Retinal pigment epithelial cell (primary cell): Measurements from ENCODE around the gene PDZD8.

Experiments used
- DNase-seq: peaks from one replicate; pipeline ENCODE4 v3.0.0-alpha.2; 2010; ENCODE audit warnings: low read depth
- H3K4me3 ChIP-seq: 2 replicates; pipeline ENCODE4 v1.5.1; 2011; ENCODE audit warnings: mild to moderate bottlenecking, low read length, control low read depth, moderate library complexity
- TF ChIP-seq, protein P1 (sequence below): conservative IDR thresholded peaks from 2 replicates; pipeline ENCODE4 v1.5.1; 2011; ENCODE audit warnings: low read depth, low read length, control low read depth, inconsistent platforms

The PDZD8 gene

GRCh38 chr10:117366741-117367140 lies 8.5 kb downstream of the PDZD8 start:
- TF ChIP-seq, protein P1, sequence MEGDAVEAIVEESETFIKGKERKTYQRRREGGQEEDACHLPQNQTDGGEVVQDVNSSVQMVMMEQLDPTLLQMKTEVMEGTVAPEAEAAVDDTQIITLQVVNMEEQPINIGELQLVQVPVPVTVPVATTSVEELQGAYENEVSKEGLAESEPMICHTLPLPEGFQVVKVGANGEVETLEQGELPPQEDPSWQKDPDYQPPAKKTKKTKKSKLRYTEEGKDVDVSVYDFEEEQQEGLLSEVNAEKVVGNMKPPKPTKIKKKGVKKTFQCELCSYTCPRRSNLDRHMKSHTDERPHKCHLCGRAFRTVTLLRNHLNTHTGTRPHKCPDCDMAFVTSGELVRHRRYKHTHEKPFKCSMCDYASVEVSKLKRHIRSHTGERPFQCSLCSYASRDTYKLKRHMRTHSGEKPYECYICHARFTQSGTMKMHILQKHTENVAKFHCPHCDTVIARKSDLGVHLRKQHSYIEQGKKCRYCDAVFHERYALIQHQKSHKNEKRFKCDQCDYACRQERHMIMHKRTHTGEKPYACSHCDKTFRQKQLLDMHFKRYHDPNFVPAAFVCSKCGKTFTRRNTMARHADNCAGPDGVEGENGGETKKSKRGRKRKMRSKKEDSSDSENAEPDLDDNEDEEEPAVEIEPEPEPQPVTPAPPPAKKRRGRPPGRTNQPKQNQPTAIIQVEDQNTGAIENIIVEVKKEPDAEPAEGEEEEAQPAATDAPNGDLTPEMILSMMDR, result no peak

DNA sequence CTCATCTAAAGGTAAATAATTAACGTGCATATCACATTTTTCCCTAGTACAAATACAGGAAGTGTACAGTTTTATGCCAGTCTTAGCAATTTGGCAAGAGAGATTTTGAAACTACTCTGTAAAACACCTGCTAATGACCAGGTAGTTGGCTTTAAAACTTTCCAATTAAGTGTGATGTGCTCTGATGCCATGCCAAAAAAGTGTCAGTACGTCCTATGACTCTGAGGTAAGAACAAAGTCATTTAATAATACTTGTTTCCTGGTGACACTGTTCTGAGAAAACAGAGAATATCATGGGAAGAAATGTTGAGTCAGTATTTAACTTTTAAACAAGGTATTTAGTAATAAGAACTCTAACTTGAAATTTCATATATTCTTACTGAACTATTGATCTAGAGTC lies 9.6 kb downstream of the PDZD8 start:
- no peak overlapping the region for H3K4me3 ChIP-seq
- TF ChIP-seq, protein P1, result no peak
- DNase-seq, result peak; percentile 88

More at GRCh38 chr10:117366741-117367140, 8.5 kb downstream of the PDZD8 start:
- no peak for DNase-seq
- no peak overlapping the region for H3K4me3 ChIP-seq

GRCh38 chr10:117364110-117364960 lies 10.9 kb downstream of the PDZD8 start:
- TF ChIP-seq, protein P1, result no peak
- H3K4me3 ChIP-seq, result no peak overlapping the region
- DNase-seq, result no peak

- peak; percentile 65 for DNase-seq
- TF ChIP-seq, protein P1, result no peak
- no peak overlapping the region for H3K4me3 ChIP-seq
Measured at GRCh38 chr10:117363028-117363427, 12.2 kb downstream of the PDZD8 start.

GRCh38 chr10:117362313-117362712 lies 12.9 kb downstream of the PDZD8 start:
- no peak overlapping the region for H3K4me3 ChIP-seq
- DNase-seq, result peak; percentile 83
- TF ChIP-seq, protein P1, result no peak

DNA sequence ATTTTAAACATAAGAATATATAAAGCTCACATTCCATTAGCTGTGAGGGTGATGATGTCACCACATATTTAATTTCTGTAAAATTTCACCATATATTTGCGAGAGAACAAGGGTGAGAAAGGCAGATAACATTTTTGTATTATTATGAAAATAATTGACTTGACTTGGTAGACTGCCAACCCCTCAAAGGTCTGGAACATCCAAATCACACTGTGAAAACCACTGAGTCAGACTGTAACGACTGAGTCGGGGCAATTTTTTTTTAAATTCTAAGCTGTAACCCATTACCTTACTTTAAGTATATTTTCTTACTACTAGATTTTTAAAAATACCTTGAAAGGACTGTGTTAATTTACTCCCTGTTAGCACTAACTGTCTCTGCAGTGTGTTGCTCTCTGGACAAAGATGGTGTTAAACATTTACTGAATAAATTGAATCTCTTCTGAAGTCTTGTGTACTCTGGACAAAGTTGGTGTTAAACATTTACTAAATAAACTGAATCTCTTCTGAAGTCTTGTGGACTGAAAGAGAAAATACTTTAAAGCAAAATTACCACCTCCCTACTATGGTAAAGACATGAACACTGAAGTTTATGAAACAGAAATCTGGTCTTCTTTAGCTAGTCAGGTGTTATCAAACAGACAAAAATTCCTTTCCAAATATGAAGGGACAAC lies 14.1 kb downstream of the PDZD8 start:
- H3K4me3 ChIP-seq, result no peak overlapping the region
- TF ChIP-seq, protein P1, result no peak
- no peak for DNase-seq
